T1000 (cell line): ENCODE results near the gene ZFR2.

Source experiments
- DNase-seq: peaks from one replicate; lab custom pipeline; 2025; ENCODE audit warnings: mixed read lengths; lab: John Stamatoyannopoulos, UW

The ZFR2 gene

GRCh38 chr19:3813473-3814392 lies 55.1 kb downstream of the ZFR2 start:
- no peak for DNase-seq

DNA sequence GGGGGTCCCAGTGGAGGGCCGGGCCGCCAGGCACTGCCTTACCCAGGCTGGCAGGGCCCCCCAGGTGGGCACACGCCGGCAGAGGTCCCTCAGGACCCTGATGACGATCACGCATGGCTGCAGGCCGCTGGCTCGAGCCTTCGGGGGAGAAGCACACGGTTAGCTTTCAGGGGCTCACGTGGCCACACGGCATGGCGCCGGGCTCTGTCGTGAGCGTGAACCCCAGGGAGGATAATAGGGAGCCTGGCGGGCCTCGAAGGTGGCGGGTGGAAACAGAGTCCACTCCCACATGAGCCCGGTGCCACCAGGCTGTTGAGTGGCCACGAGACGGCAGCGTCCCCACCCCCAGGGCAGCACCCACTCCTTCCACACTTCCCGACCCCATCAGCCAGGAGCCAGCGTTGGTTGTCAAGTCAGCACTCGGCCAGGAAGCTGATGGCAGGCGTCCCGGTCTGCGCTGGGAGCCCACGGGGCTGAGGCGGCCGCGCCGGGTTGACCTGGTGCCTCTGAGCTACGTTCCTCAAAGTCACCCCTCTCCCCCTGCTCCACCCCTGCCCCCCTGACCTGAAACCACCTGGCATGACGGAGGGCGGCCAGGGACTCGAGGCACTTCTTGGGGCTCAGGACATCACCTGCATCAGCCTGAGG lies 58.0 kb downstream of the ZFR2 start:
- no peak for DNase-seq

GRCh38 chr19:3809881-3810707 lies 58.7 kb downstream of the ZFR2 start:
- DNase-seq: no peak

DNA sequence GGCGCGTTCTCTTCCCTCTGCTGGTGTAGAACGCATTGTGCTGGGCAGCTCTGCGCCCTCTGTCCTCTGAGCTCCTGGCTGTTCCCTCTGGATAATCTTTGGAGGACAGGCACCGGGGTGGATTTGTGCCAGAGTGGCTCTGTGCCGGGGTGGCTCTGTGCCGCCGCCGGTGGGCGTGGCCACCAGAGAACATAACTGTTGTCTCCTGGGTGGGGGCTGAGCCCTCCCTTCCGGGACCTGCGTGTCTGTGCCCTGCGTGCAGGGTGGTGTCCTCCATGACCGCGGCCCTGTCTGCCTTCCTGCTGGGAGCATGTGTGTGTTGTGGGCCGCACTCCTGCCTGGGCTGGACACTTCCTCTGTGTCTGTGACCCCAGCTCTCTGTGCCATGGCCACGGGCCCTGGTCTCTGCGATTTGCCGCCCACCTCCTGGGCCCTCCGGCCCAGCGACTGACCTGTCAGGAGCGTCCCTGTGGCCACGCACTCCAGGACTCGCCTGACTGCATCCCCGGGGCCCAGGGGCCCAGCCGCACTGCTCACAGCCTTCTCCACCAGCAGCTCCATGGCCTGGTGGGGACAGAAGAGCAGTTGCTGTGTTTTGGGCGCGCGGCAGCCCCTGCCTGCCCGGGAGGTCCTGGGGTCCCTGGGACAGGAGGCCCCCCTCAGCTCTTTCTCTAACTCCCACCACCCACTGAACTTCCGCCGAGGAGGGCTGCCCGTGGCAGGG lies 60.3 kb downstream of the ZFR2 start:
- no peak for DNase-seq

DNA sequence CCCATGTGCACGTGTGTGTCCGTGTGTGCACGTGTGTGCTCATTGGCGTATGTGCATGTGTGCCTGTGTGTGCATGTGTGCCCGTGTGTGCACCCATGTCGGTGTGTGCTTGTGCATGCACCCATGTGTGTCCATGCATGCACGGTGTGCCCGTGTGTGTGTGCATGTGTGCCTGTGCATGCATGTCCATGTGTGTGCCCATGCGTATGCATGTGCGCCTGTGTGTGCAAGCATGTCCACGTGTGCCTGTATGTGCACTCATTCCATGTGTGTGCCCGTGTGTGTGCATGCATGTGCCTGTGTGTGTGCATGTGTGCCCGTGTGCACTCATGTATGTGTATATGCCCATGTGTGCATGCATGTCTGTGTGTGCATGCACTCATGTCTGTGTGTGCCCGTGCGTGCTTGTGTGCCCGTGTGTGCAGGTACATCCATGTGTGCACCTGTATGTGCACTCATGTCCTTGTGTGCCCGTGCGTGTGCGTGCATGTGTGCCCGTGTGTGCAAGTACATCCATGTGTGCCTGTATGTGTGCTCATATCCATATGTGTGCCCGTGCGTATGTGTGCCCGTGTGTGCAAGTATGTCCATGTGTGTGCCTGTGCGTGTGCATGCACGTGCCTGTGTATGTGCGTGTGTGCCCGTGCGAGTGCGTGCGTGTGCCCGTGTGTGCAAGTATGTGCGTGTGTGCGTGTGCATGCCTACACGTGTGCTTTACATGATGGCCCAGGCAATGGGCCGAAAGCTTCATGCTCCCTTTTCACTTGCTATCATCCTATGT lies 61.1 kb downstream of the ZFR2 start:
- no peak for DNase-seq

GRCh38 chr19:3807131-3807480 lies 61.7 kb downstream of the ZFR2 start:
- DNase-seq: no peak

DNA sequence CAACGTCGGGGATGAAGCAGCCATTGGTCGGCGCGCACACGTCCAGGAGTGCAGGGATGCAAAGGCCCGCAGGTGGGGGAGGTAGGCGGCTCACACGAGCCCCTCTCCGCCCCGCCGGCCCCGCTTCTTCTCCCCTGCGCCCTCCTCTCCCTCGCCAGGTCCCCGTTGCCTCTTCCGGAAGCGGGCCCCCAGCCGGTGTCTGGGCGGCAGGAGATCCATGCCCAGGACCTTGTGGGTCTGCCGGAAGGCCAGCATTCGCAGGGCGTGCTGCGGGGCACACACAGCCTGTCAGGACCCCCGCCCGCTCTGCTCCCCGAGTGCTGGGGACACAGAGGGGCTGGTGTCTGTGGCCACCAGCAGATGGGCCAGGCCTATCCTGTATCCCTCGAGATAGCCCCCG lies 63.0 kb downstream of the ZFR2 start:
- DNase-seq: no peak

DNA sequence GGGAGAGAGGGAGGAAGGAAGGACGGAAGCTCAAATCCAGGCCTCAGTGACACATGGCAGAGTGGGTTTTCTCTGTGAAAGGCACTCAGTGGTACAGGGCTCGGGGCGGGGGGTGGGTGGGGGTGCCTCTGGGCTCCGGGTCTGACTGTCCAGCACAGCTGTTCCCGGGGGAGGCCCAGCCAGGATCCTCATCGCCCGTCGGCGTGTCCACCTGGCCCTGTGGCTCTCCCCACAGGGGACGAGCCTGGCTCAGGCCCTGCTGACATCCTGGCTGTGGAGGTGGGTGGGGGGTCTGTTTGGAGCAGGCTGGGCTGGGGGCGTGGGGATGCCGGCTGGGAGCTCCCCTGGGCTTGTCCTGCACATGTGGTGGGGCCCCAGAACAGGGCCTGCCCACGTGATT lies 64.4 kb downstream of the ZFR2 start:
- no peak for DNase-seq

- no peak for DNase-seq
Observed at GRCh38 chr19:3803986-3804385, 64.9 kb downstream of the ZFR2 start.

DNA sequence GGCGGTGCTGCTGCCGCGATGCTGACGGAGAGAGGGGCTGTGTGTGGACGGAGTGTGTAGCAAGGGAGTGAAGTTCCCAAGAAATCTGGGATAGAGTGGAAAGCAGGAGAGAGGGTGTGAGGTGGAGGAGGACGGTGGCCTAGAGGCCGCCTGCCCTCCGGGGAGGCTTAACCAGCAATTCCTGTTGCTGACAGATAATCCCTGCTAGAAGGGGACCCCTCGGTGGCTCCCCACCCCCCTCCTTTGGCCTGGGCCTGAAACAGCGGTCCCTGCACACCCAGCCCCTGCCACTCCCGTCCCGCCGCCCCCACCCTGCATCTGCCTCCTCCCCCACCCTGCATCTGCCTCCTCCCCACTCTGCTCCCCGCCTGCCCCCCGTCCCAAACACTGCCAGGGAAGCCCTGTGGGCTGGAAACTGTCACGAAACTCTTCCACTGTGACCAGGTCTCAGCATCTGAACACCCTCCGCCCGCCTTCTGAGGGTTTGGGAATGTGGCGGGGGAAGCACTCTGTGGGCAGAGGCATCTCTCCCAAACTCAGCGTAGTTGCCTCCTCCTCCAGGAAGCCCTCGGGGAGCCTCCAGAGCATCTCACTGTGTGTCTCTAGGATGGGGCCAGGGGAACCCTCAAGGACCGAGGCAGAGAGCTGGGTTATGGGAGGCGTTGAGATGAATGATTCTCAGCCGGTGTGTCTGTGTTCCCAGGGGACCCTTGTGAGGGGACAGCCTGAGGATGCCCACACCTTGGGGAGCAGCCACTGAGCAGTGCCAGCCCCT lies 65.5 kb downstream of the ZFR2 start:
- DNase-seq: no peak

DNA sequence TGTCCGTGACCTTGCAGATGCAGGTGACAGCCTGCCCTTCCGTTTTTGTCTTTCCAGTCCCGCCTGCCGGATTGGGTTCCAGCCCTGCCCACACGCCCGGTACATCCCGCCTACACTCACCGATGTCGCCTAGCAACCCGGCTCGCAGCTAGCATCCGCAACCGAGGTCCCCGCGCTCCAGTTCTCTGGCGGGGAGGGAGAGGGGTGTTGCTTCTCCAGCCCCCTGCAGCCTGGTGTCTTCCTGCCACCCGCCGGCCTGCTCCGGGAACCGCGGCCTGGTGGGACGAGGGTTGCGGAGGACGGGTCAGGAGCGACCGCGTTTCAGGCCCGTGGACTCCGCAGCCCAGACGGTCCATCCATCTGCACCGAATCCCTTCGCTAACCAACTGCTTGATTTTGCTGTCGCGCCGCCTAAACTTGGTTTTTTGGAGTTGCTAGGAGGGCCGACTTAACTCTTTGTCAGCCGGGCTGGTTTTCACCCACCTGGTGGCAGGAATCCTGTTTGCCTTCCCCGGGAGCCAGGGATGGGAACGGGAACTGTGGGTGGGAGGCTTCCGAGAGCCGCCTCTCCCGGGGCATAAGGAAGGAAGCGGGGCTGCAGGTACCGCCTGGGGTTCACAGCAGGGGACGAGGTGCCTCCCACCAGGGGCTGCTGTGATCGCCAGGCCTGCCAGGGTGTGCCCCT lies 67.3 kb downstream of the ZFR2 start:
- DNase-seq: no peak

DNA sequence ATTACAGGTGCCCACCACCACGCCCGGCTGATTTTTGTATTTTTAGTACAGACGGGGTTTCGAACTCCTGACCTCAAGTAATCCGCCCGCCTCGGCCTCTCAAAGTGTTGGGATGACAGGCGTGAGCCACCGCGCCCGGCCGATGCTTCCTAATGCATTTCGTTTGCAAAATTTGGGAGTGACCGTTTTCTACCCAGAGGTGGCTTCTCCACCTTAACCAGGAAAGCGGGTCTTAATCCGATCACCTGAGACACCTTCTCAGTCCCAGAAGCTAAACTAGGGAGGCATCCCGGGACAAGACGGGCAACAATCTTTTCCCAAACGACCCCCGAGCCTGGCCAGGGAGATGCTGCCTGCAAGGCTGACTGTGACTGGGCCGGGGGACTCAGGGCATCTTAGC lies 67.8 kb downstream of the ZFR2 start:
- no peak for DNase-seq

GRCh38 chr19:3798137-3798536 lies 70.7 kb downstream of the ZFR2 start:
- no peak for DNase-seq

GRCh38 chr19:3796358-3796757 lies 72.5 kb downstream of the ZFR2 start:
- DNase-seq: no peak

- no peak for DNase-seq
Observed at GRCh38 chr19:3793799-3794198, 75.0 kb downstream of the ZFR2 start.

- DNase-seq: no peak
Observed at GRCh38 chr19:3792114-3792513, 76.7 kb downstream of the ZFR2 start.

DNA sequence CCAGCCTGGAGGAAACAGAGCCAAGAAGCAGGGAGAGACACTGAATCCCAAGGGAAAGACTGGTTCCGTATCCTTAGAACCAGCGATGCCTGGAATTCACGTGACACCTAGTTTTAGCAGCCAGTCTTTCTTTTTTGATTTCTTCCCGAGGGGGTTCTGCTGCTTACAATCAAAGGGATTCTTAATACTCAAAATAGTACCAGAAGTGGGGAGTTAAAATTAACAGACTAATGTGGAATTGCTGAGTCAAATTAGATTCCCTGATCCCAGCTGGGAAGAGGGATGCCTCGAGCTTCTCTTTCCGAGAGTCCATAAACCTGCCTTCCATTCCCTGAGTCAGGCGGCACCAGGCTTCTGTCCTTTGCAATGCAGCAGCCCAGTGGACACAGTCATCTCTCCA lies 77.9 kb downstream of the ZFR2 start:
- no peak for DNase-seq

- DNase-seq: no peak
Observed at GRCh38 chr19:3790209-3790734, 78.6 kb downstream of the ZFR2 start.

GRCh38 chr19:3788996-3789778 lies 79.7 kb downstream of the ZFR2 start:
- no peak for DNase-seq
